ENCODE results near the gene SLC7A10.

DNA sequence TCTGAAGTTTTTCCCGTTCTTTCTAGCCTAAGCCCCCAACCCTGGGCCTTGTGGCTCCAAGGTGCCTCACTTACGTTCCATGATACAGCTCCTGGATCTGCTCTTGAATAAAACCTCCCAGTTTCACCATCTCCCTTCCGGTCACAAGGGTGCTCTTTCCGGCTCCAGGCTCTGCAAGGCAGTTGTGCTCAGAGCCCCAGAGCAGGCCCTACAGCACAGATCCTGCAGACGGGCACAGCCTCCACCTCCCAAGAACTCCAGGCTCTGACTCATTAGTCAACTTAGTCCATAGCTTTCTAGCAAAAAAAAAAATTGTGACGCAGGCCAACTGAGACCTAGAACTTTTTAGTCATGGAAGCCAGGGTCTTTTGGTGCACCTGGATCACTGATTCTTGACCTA is 33.9 kb upstream of the SLC7A10 start:
- TF ChIP-seq CTCF (IDR thresholded peaks at IDR 0.05) (no peak), POLR2AphosphoS5 (IDR thresholded peaks at IDR 0.05) (no peak)

Data from breast epithelium (tissue), 3 donors.